HepG2 (cell line): Measurements from ENCODE around the gene KLHL21. TPM values are rescaled to one million over a fixed set of nuclear protein-coding genes. Genes with fewer than 3 reads are reported as not detected.

ENCODE experiments used
- BRCA1 ChIP-seq: sonication (generic); formaldehyde crosslinking; IDR thresholded peaks from 2 replicates; pipeline ENCODE4 v1.4.0; 2020; ENCODE audit warnings: missing genetic modification reagents
- CCAR2 ChIP-seq: fragments of 200-400 bp; formaldehyde crosslinking; optimal IDR thresholded peaks from 2 replicates; pipeline ENCODE3; 2018; ENCODE audit warnings: low read depth, mild to moderate bottlenecking, low read length, moderate library complexity
- CEBPB ChIP-seq: IDR thresholded peaks from 2 replicates; pipeline ENCODE4 v1.6.1; 2011; ENCODE audit warnings: low read depth, low read length, improper control_type of control experiment, borderline replicate concordance
- ETV5 ChIP-seq: IDR thresholded peaks from 2 replicates; pipeline ENCODE4 v1.6.1; 2018; ENCODE audit warnings: missing biosample characterization, missing genetic modification reagents, inconsistent platforms, borderline replicate concordance
- FOXO1 ChIP-seq: sonication (generic); formaldehyde crosslinking; IDR thresholded peaks from 2 replicates; pipeline ENCODE4 v1.4.0; 2020; ENCODE audit warnings: missing genetic modification reagents
- KDM5A ChIP-seq: fragments of 200-600 bp; sonication (generic); IDR thresholded peaks from 2 replicates; pipeline ENCODE4 v1.7.0; 2018; ENCODE audit warnings: antibody characterized with exemption, mild to moderate bottlenecking, low read length, borderline replicate concordance
- SIN3A ChIP-seq: IDR thresholded peaks from 2 replicates; pipeline ENCODE4 v1.6.1; 2011; ENCODE audit warnings: low read depth, mild to moderate bottlenecking, control low read depth, low read length, borderline replicate concordance
- TAF1 ChIP-seq: sonication (generic); formaldehyde crosslinking; IDR thresholded peaks from 2 replicates; pipeline ENCODE4 v1.4.0; 2020; ENCODE audit warnings: missing genetic modification reagents
- TCF12 ChIP-seq, 2 experiments: fragments of 450-650 bp in 1 of 2; sonication (generic) in 1 of 2; formaldehyde crosslinking in 1 of 2; IDR thresholded peaks; 2 replicates each; pipeline versions ENCODE4 v1.6.1 to v1.8.0; 2017 to 2022; ENCODE audit warnings: antibody characterized with exemption in 1 of 2, mild to moderate bottlenecking in 1 of 2, missing genetic modification reagents in 1 of 2, moderate library complexity in 1 of 2
- ZNF12 ChIP-seq: sonication (generic); formaldehyde crosslinking; IDR thresholded peaks from 2 replicates; pipeline ENCODE4 v1.5.0; 2020; ENCODE audit warnings: missing genetic modification reagents
- ZNF160 ChIP-seq: sonication (generic); formaldehyde crosslinking; IDR thresholded peaks from 2 replicates; pipeline ENCODE4 v1.8.0; 2022; ENCODE audit warnings: mild to moderate bottlenecking, inconsistent platforms, missing genetic modification reagents
- ZNF331 ChIP-seq: sonication (generic); formaldehyde crosslinking; IDR thresholded peaks from 2 replicates; pipeline ENCODE4 v1.4.0; 2020; ENCODE audit warnings: missing genetic modification reagents
- ZNF879 ChIP-seq: sonication (generic); formaldehyde crosslinking; IDR thresholded peaks from 2 replicates; pipeline ENCODE4 v1.8.1; 2023; ENCODE audit warnings: missing genetic modification reagents
- polyA plus RNA-seq, 8 experiments: library from polyadenylated mRNA; depleted of rRNA in 3 of 8; stranded (reverse) in 7 of 8; unstranded in 1 of 8; fragments of >200 nt; fragmentation: Illumina TruSeq in 4 of 8; extraction: Trizol in 4 of 8; gene quantifications; 2 replicates each; pipeline versions ENCODE4 v1.2.1 to v1.2.3, GENCODE V29; 2011 to 2016; ENCODE audit warnings: low read depth in 4 of 8, missing spikeins in 1 of 8, mixed read lengths in 1 of 8; ENCODE audit not compliant: insufficient read depth in 1 of 8
- total RNA-seq, 5 experiments: library from RNA; depleted of rRNA; stranded (reverse); fragments of >200 nt; fragmentation: Illumina TruSeq; extraction: Trizol; gene quantifications; 2 replicates each; pipeline ENCODE4 v1.2.3, GENCODE V29; 2016; ENCODE audit warnings: low read depth in 1 of 5
- TF ChIP-seq, protein P1 (sequence below): sonication (generic); formaldehyde crosslinking; IDR thresholded peaks from 2 replicates; pipeline ENCODE4 v1.9.0; 2022; ENCODE audit warnings: low read depth, missing genetic modification reagents
- TF ChIP-seq, protein P2 (sequence below): conservative IDR thresholded peaks from 2 replicates; pipeline ENCODE4 v1.6.1; 2018; ENCODE audit warnings: missing genetic modification reagents
- TF ChIP-seq, protein P3 (sequence below): sonication (generic); formaldehyde crosslinking; IDR thresholded peaks from 2 replicates; pipeline ENCODE4 v1.4.0; 2020; ENCODE audit warnings: mild to moderate bottlenecking, low read depth, missing genetic modification reagents
- TF ChIP-seq, protein P4 (sequence below): sonication (generic); formaldehyde crosslinking; IDR thresholded peaks from 2 replicates; pipeline ENCODE4 v1.4.0; 2020; ENCODE audit warnings: missing genetic modification reagents
- TF ChIP-seq, protein P5 (sequence below): sonication (generic); formaldehyde crosslinking; IDR thresholded peaks from 2 replicates; pipeline ENCODE4 v1.8.0; 2022; ENCODE audit warnings: mild to moderate bottlenecking, missing genetic modification reagents, moderate library complexity

Gene KLHL21
- total and polyA plus RNA-seq, 2 of the 13 experiments (the other 11 are each of a cell fraction or from before 2014, with no cell fraction given): 14.8 to 25.0 TPM

DNA sequence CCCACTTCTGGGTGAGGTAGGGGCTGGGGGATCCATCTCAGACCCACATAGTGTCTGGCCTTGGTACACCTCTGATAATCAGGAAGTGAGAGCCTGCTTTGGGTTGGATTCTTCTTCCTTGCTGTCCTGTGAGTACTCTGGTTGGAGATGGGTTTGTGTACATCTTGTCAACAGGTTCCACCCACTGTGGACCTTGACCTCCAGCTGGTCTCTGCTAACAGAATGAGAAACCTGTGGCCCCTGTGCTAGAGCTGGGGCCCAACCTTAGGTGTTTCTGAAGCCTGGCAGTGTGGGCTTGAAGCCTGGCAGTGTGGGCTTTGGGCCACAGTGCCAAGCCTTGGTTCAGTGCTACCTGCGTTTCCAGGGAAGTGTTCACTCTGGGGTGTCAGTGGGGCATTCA is 20.3 kb downstream of the KLHL21 start (continued):
- peak; percentile 76 for TF ChIP-seq ETV5 (CRISPR knock-in tag)
- no peak for TF ChIP-seq TCF12 (IDR thresholded peaks at IDR 0.05)
- TF ChIP-seq TCF12 (CRISPR knock-in tag; IDR thresholded peaks at IDR 0.05): no peak
- peak; percentile 78 for TF ChIP-seq ZNF331 (CRISPR knock-in tag)
- TF ChIP-seq, protein P1, sequence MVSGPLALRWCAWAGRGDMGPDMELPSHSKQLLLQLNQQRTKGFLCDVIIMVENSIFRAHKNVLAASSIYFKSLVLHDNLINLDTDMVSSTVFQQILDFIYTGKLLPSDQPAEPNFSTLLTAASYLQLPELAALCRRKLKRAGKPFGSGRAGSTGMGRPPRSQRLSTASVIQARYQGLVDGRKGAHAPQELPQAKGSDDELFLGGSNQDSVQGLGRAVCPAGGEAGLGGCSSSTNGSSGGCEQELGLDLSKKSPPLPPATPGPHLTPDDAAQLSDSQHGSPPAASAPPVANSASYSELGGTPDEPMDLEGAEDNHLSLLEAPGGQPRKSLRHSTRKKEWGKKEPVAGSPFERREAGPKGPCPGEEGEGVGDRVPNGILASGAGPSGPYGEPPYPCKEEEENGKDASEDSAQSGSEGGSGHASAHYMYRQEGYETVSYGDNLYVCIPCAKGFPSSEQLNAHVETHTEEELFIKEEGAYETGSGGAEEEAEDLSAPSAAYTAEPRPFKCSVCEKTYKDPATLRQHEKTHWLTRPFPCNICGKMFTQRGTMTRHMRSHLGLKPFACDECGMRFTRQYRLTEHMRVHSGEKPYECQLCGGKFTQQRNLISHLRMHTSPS (CRISPR knock-in tag): peak; percentile 86
- TF ChIP-seq, protein P2, sequence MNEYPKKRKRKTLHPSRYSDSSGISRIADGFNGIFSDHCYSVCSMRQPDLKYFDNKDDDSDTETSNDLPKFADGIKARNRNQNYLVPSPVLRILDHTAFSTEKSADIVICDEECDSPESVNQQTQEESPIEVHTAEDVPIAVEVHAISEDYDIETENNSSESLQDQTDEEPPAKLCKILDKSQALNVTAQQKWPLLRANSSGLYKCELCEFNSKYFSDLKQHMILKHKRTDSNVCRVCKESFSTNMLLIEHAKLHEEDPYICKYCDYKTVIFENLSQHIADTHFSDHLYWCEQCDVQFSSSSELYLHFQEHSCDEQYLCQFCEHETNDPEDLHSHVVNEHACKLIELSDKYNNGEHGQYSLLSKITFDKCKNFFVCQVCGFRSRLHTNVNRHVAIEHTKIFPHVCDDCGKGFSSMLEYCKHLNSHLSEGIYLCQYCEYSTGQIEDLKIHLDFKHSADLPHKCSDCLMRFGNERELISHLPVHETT: no peak
- 0 out of 2 replicates have a peak, but pooled peaks have one; percentile 14 for TF ChIP-seq ZNF160 (CRISPR knock-in tag)
- TF ChIP-seq TAF1 (CRISPR knock-in tag): peak; percentile 32; the same call in 1 of the 2 replicates
- no peak for TF ChIP-seq BRCA1 (CRISPR knock-in tag)
- TF ChIP-seq ZNF12: peak; percentile 48; the same call in 1 of the 2 replicates
- no peak for TF ChIP-seq CCAR2
- TF ChIP-seq CEBPB: no peak
- no peak; the same call in 1 of the 2 replicates for TF ChIP-seq KDM5A
- peak; percentile 97 for TF ChIP-seq FOXO1 (CRISPR knock-in tag)
- peak; percentile 99 for TF ChIP-seq SIN3A
- TF ChIP-seq, protein P3, sequence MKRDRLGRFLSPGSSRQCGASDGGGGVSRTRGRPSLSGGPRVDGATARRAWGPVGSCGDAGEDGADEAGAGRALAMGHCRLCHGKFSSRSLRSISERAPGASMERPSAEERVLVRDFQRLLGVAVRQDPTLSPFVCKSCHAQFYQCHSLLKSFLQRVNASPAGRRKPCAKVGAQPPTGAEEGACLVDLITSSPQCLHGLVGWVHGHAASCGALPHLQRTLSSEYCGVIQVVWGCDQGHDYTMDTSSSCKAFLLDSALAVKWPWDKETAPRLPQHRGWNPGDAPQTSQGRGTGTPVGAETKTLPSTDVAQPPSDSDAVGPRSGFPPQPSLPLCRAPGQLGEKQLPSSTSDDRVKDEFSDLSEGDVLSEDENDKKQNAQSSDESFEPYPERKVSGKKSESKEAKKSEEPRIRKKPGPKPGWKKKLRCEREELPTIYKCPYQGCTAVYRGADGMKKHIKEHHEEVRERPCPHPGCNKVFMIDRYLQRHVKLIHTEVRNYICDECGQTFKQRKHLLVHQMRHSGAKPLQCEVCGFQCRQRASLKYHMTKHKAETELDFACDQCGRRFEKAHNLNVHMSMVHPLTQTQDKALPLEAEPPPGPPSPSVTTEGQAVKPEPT (CRISPR knock-in tag): no peak; the same call in 1 of the 2 replicates
- TF ChIP-seq, protein P4, sequence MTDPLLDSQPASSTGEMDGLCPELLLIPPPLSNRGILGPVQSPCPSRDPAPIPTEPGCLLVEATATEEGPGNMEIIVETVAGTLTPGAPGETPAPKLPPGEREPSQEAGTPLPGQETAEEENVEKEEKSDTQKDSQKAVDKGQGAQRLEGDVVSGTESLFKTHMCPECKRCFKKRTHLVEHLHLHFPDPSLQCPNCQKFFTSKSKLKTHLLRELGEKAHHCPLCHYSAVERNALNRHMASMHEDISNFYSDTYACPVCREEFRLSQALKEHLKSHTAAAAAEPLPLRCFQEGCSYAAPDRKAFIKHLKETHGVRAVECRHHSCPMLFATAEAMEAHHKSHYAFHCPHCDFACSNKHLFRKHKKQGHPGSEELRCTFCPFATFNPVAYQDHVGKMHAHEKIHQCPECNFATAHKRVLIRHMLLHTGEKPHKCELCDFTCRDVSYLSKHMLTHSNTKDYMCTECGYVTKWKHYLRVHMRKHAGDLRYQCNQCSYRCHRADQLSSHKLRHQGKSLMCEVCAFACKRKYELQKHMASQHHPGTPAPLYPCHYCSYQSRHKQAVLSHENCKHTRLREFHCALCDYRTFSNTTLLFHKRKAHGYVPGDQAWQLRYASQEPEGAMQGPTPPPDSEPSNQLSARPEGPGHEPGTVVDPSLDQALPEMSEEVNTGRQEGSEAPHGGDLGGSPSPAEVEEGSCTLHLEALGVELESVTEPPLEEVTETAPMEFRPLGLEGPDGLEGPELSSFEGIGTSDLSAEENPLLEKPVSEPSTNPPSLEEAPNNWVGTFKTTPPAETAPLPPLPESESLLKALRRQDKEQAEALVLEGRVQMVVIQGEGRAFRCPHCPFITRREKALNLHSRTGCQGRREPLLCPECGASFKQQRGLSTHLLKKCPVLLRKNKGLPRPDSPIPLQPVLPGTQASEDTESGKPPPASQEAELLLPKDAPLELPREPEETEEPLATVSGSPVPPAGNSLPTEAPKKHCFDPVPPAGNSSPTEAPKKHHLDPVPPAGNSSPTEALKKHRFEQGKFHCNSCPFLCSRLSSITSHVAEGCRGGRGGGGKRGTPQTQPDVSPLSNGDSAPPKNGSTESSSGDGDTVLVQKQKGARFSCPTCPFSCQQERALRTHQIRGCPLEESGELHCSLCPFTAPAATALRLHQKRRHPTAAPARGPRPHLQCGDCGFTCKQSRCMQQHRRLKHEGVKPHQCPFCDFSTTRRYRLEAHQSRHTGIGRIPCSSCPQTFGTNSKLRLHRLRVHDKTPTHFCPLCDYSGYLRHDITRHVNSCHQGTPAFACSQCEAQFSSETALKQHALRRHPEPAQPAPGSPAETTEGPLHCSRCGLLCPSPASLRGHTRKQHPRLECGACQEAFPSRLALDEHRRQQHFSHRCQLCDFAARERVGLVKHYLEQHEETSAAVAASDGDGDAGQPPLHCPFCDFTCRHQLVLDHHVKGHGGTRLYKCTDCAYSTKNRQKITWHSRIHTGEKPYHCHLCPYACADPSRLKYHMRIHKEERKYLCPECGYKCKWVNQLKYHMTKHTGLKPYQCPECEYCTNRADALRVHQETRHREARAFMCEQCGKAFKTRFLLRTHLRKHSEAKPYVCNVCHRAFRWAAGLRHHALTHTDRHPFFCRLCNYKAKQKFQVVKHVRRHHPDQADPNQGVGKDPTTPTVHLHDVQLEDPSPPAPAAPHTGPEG: no peak
- no peak for TF ChIP-seq ZNF879 (CRISPR knock-in tag)
- TF ChIP-seq, protein P5, sequence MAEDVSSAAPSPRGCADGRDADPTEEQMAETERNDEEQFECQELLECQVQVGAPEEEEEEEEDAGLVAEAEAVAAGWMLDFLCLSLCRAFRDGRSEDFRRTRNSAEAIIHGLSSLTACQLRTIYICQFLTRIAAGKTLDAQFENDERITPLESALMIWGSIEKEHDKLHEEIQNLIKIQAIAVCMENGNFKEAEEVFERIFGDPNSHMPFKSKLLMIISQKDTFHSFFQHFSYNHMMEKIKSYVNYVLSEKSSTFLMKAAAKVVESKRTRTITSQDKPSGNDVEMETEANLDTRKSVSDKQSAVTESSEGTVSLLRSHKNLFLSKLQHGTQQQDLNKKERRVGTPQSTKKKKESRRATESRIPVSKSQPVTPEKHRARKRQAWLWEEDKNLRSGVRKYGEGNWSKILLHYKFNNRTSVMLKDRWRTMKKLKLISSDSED: no peak
